Thoracic aorta (tissue), 2 donors: ENCODE results near the gene DTYMK. TPM values are rescaled to one million over a fixed set of nuclear protein-coding genes. Genes with fewer than 3 reads are reported as not detected.
"Not testable (repeated sequence)": the region's sequence is repeated elsewhere in the genome, so short reads cannot be mapped to it uniquely, and the experiment has no call there.

Source experiments
- ATAC-seq: fragments of 150-250 bp; one replicate; pipeline ENCODE4 v1.8.0; 2017; ENCODE audit warnings: low read depth; ENCODE audit not compliant: insufficient number of reproducible peaks, low FRiP score
- DNase-seq: peaks from one replicate; pipeline ENCODE4 v3.0.0-alpha.2; 2020; ENCODE audit warnings: low spot score
- H3K27ac ChIP-seq, 2 donors: fragments of 200-600 bp; sonication (generic); 1 replicate in 1 of 2; 2 replicates in 1 of 2; pipeline ENCODE4 v1.5.1; 2016; ENCODE audit warnings: mild to moderate bottlenecking in 2 of 2, moderate library complexity in 2 of 2
- H3K27me3 ChIP-seq: fragments of 200-600 bp; sonication (generic); replicated peaks from 2 replicates; pipeline ENCODE4 v1.6.0; 2016; ENCODE audit warnings: mild to moderate bottlenecking; ENCODE audit not compliant: insufficient read depth
- H3K36me3 ChIP-seq: fragments of 200-600 bp; sonication (generic); one replicate; pipeline ENCODE4 v1.5.1; 2016
- H3K4me1 ChIP-seq, 2 donors: fragments of 200-600 bp; sonication (generic); 1 replicate in 1 of 2; 2 replicates in 1 of 2; pipeline versions ENCODE4 v1.5.1 to v1.6.0; 2016; ENCODE audit warnings: low read depth in 2 of 2, mild to moderate bottlenecking in 1 of 2; ENCODE audit not compliant: control insufficient read depth in 1 of 2
- H3K4me3 ChIP-seq: fragments of 200-600 bp; sonication (generic); 2 replicates; pipeline ENCODE4 v1.5.1; 2016; ENCODE audit warnings: mild to moderate bottlenecking
- H3K9me3 ChIP-seq: fragments of 200-600 bp; sonication (generic); 2 replicates; pipeline ENCODE4 v1.5.1; 2016
- CTCF ChIP-seq: fragments of 200-600 bp; sonication (generic); IDR thresholded peaks from one replicate; pipeline ENCODE4 v1.5.1; 2019; ENCODE audit warnings: antibody characterized with exemption
- total RNA-seq, 2 donors: library from RNA; depleted of rRNA; stranded (reverse); fragments of >200 nt; gene quantifications; one replicate each; pipeline versions ENCODE4 v1.1.0 to v1.2.3, GENCODE V29; 2016

The DTYMK gene
- total RNA-seq, 2 donors from 2014 or later = 6.2 to 6.4 TPM

- H3K27ac ChIP-seq = no peak overlapping the region
- no peak for DNase-seq
These were observed 20.7 kb downstream of the DTYMK start for GRCh38 chr2:241665731-241666440.

GRCh38 chr2:241662731-241663130 is 23.9 kb downstream of the DTYMK start:
- not testable (repeated sequence) for H3K27ac ChIP-seq, H3K9me3 ChIP-seq, ATAC-seq, H3K27me3 ChIP-seq, H3K4me3 ChIP-seq, DNase-seq, H3K4me1 ChIP-seq
- H3K36me3 ChIP-seq = peaks cover 44% of the 10 kb centered on the region

More at GRCh38 chr2:241665731-241666440, 20.7 kb downstream of the DTYMK start:
- H3K36me3 ChIP-seq = peaks cover 53% of the 10 kb centered on the region
- no peak overlapping the region for H3K4me3 ChIP-seq
- no peaks in the 10 kb centered on the region for H3K4me1 ChIP-seq
- no peaks in the 10 kb centered on the region for H3K27me3 ChIP-seq
- no peak for ATAC-seq
- no peaks in the 10 kb centered on the region for H3K9me3 ChIP-seq
- TF ChIP-seq CTCF = no peak

GRCh38 chr2:241660593-241661213 is 25.9 kb downstream of the DTYMK start:
- TF ChIP-seq CTCF = no peak
- H3K4me3 ChIP-seq = no peak overlapping the region
- no peaks in the 10 kb centered on the region for H3K4me1 ChIP-seq
- no peak for ATAC-seq
- H3K9me3 ChIP-seq = no peaks in the 10 kb centered on the region
- H3K36me3 ChIP-seq = peaks cover 45% of the 10 kb centered on the region
- H3K27ac ChIP-seq = no peak overlapping the region
- DNase-seq = no peak
- no peaks in the 10 kb centered on the region for H3K27me3 ChIP-seq

GRCh38 chr2:241659150-241659739 is 27.4 kb downstream of the DTYMK start:
- peak; percentile 41 for TF ChIP-seq CTCF
- Histone ChIP-seq H3K27me3 (no peaks in the 10 kb centered on the region), H3K4me3 (no peak overlapping the region), H3K4me1 (no peaks in the 10 kb centered on the region), H3K9me3 (no peaks in the 10 kb centered on the region), H3K36me3 (peaks cover 59% of the 10 kb centered on the region), H3K27ac (no peak overlapping the region)
- DNase-seq (no peak), ATAC-seq (no peak)

- ATAC-seq = no peak
- DNase-seq = no peak
- no peak overlapping the region for H3K4me3 ChIP-seq
- no peak overlapping the region for H3K27ac ChIP-seq
- peaks cover 60% of the 10 kb centered on the region for H3K36me3 ChIP-seq
- H3K27me3 ChIP-seq = no peaks in the 10 kb centered on the region
- no peaks in the 10 kb centered on the region for H3K4me1 ChIP-seq
- no peak for TF ChIP-seq CTCF
- no peaks in the 10 kb centered on the region for H3K9me3 ChIP-seq
These were observed 28.3 kb downstream of the DTYMK start for GRCh38 chr2:241658296-241658695.
